B cell (primary cell): ENCODE data around the gene XPC. TPM values are rescaled to one million over a fixed set of nuclear protein-coding genes. Genes with fewer than 3 reads are reported as not detected.

Experiments used
- ATAC-seq: fragments of 200-7000 bp; cut with Tn5 transposase; one replicate; pipeline ENCODE4 v1.10.0; 2021; ENCODE audit warnings: low read depth, mild to moderate bottlenecking, moderate number of reproducible peaks, moderate library complexity
- CTCF ChIA-PET: fragments of 350-600 bp; sonication (Branson Sonifier 250); formaldehyde crosslinking; loops from one replicate; lab custom pipeline; 2021; ENCODE audit warnings: antibody characterized with exemption, inconsistent platforms; lab: Charles Lee
- POLR2A ChIA-PET: fragments of 350-600 bp; sonication (Branson Sonifier 250); formaldehyde crosslinking; loops from one replicate; lab custom pipeline; 2021; ENCODE audit warnings: antibody characterized with exemption; lab: Charles Lee
- DNase-seq: peaks from one replicate; pipeline ENCODE4 v3.0.0; 2013
- H2AFZ ChIP-seq: 2 replicates; pipeline ENCODE4 v1.6.1; 2012; ENCODE audit warnings: mild to moderate bottlenecking, low read depth, low read length; ENCODE audit not compliant: insufficient read depth, poor library complexity, severe bottlenecking
- H3K27ac ChIP-seq, 2 donors: 1 replicate in 1 of 2; 2 replicates in 1 of 2; pipeline ENCODE4 v1.5.1; 2012 to 2013; ENCODE audit warnings: low read length in 2 of 2, mild to moderate bottlenecking in 2 of 2, moderate library complexity in 1 of 2
- H3K27me3 ChIP-seq, 4 experiments: fragments of 200-600 bp in 1 of 4; sonication (generic) in 1 of 4; replicated peaks in 1 of 4; 1 replicate in 2 of 4; 2 replicates in 2 of 4; pipeline versions ENCODE4 v1.6.1 to v1.7.0; 2013 to 2016; ENCODE audit warnings: low read length in 3 of 4, mild to moderate bottlenecking in 2 of 4, mixed read lengths in 1 of 4, moderate library complexity in 1 of 4; ENCODE audit not compliant: insufficient read depth in 4 of 4, control insufficient read depth in 3 of 4; ENCODE audit errors: control extremely low read depth in 1 of 4
- H3K36me3 ChIP-seq, 2 experiments: replicated peaks in 1 of 2; 1 replicate in 1 of 2; 2 replicates in 1 of 2; pipeline versions ENCODE4 v1.6.1 to v1.7.1; 2013; ENCODE audit warnings: low read length in 1 of 2; ENCODE audit not compliant: insufficient read depth in 2 of 2, control insufficient read depth in 1 of 2; ENCODE audit errors: control extremely low read depth in 1 of 2, extremely low read depth in 1 of 2
- H3K4me1 ChIP-seq, 2 donors: fragments of 200-600 bp in 1 of 2; sonication (generic) in 1 of 2; 1 replicate in 1 of 2; 2 replicates in 1 of 2; pipeline versions ENCODE4 v1.5.1 to v1.6.1; 2013 to 2017; ENCODE audit warnings: low read length in 2 of 2; ENCODE audit not compliant: control insufficient read depth in 2 of 2, insufficient read depth in 2 of 2
- H3K4me2 ChIP-seq: replicated peaks from 2 replicates; pipeline ENCODE3; 2012; ENCODE audit warnings: mild to moderate bottlenecking, low read depth, low read length; ENCODE audit not compliant: poor library complexity, severe bottlenecking
- H3K4me3 ChIP-seq, 5 experiments: fragments of 200-600 bp in 1 of 5; sonication (generic) in 1 of 5; 1 replicate in 3 of 5; 2 replicates in 2 of 5; pipeline versions ENCODE4 v1.5.1 to v1.7.0; 2011 to 2016; ENCODE audit warnings: low read length in 4 of 5, mild to moderate bottlenecking in 4 of 5, low read depth in 2 of 5, control low read depth in 1 of 5, moderate library complexity in 1 of 5; ENCODE audit not compliant: insufficient read depth in 1 of 5; ENCODE audit errors: control extremely low read depth in 1 of 5, extremely low read depth in 1 of 5
- H3K79me2 ChIP-seq: fragments of 200-600 bp; sonication (generic); one replicate; pipeline ENCODE4 v1.6.0; 2016; ENCODE audit warnings: low read length; ENCODE audit not compliant: control insufficient read depth, insufficient read depth
- H3K9ac ChIP-seq: fragments of 200-600 bp; sonication (generic); 2 replicates; pipeline ENCODE4 v1.6.1; 2017; ENCODE audit warnings: mild to moderate bottlenecking, low read length, moderate library complexity
- H3K9me3 ChIP-seq, 3 donors: one replicate each; pipeline versions ENCODE4 v1.6.1 to v1.7.1; 2013; ENCODE audit warnings: low read length in 2 of 3; ENCODE audit not compliant: control insufficient read depth in 2 of 3, insufficient read depth in 1 of 3; ENCODE audit errors: control extremely low read depth in 1 of 3
- H4K20me1 ChIP-seq: 2 replicates; pipeline ENCODE4 v1.6.0; 2012; ENCODE audit warnings: mild to moderate bottlenecking, low read length; ENCODE audit not compliant: insufficient read depth, control insufficient read depth, poor library complexity, severe bottlenecking
- H3K27ac Mint-ChIP-seq: one replicate; pipeline ENCODE4 v1.8.0; 2021; ENCODE audit warnings: mixed read lengths
- H3K27me3 Mint-ChIP-seq: one replicate; pipeline ENCODE4 v1.8.0; 2021; ENCODE audit warnings: mixed read lengths
- H3K4me1 Mint-ChIP-seq: one replicate; pipeline ENCODE4 v1.8.0; 2021; ENCODE audit warnings: mixed read lengths
- H3K4me3 Mint-ChIP-seq: one replicate; pipeline ENCODE4 v1.8.0; 2021; ENCODE audit warnings: mixed read lengths
- H3K9me3 Mint-ChIP-seq: one replicate; pipeline ENCODE4 v1.8.0; 2022; ENCODE audit warnings: mixed read lengths; ENCODE audit not compliant: insufficient read depth
- CTCF ChIP-seq: fragments of 200-600 bp; IDR thresholded peaks from one replicate; pipeline ENCODE4 v1.8.0; 2022; ENCODE audit warnings: antibody characterized with exemption, mild to moderate bottlenecking
- EZH2 ChIP-seq: IDR thresholded peaks from 2 replicates; pipeline ENCODE4 v1.6.1; 2012; ENCODE audit warnings: borderline replicate concordance, low read depth, mild to moderate bottlenecking, moderate library complexity, low read length; ENCODE audit not compliant: insufficient read depth, poor library complexity, severe bottlenecking
- WGBS: methylation state at CpG from one replicate; pipeline ENCODE4 v1.1.5; 2013; ENCODE audit warnings: missing lambda C conversion rate; ENCODE audit not compliant: insufficient coverage; 5-methylcytosine and 5-hydroxymethylcytosine counted together
- intact Hi-C: fragments of 100-400 bp; cut with micrococcal nuclease; formaldehyde crosslinking; loops from one replicate; pipeline ENCODE4 v1.10.0; 2022
- polyA plus RNA-seq: library from polyadenylated mRNA; depleted of rRNA; stranded (reverse); fragments of >200 nt; gene quantifications from 2 replicates; pipeline ENCODE4 v1.2.3, GENCODE V29; 2012
- total RNA-seq, 2 donors: library from RNA; stranded (reverse); fragments of 120-200 nt in 1 of 2; gene quantifications; 1 replicate in 1 of 2; 2 replicates in 1 of 2; pipeline versions ENCODE4 v1.2.3 to v1.2.4, GENCODE V29; 2013 to 2022

XPC gene
- total and polyA plus RNA-seq, 2 donors (not counting 1 experiment from before 2014, with no cell fraction given) = 22.5 to 67.6 TPM

- Mint-ChIP-seq H3K9me3 (no peaks in the 10 kb centered on the region), H3K4me3 (no peak overlapping the region), H3K4me1 (no peaks in the 10 kb centered on the region), H3K27ac (no peak overlapping the region), H3K27me3 (no peaks in the 10 kb centered on the region)
- intact Hi-C loops = no loop called here
- H4K20me1 ChIP-seq = no peaks in the 10 kb centered on the region
- H3K9me3 ChIP-seq = no peaks in the 10 kb centered on the region
- ATAC-seq (no peak), DNase-seq (no peak)
- H2AFZ ChIP-seq = no peak overlapping the region
- H3K4me3 ChIP-seq = no peak overlapping the region
- H3K27me3 ChIP-seq = no peaks in the 10 kb centered on the region
- peaks cover 9 to 58% of the 10 kb centered on the region in 2 experiments for H3K36me3 ChIP-seq
- ChIA-PET POLR2A (no interaction called here), CTCF (interaction anchor here (1.8 kb wide), 1 partner anchor 29 kb away, joined by 5 read pairs; the partner anchor contains the start of genes CHCHD4 and TMEM43)
- H3K4me1 ChIP-seq = no peaks in the 10 kb centered on the region
- WGBS = 90% methylated on average over 4 of the region's 6 CpGs
- peaks cover 3% of the 10 kb centered on the region for H3K79me2 ChIP-seq
- H3K9ac ChIP-seq = no peak overlapping the region
- TF ChIP-seq CTCF (no peak), EZH2 (no peak)
- H3K27ac ChIP-seq = no peak overlapping the region
- H3K4me2 ChIP-seq = no peak overlapping the region
Observed at GRCh38 chr3:14153663-14154062, 24.7 kb downstream of the XPC start.

- no peak overlapping the region for H3K27ac ChIP-seq
- POLR2A ChIA-PET = no interaction called here
- H3K4me3 Mint-ChIP-seq = no peak overlapping the region
- H3K9me3 Mint-ChIP-seq = no peaks in the 10 kb centered on the region
- H3K27me3 ChIP-seq = no peaks in the 10 kb centered on the region
- H3K4me1 Mint-ChIP-seq = no peaks in the 10 kb centered on the region
- no peak overlapping the region for H3K9ac ChIP-seq
- H2AFZ ChIP-seq = no peak overlapping the region
- 100% methylated on average over 4 of the region's 4 CpGs for WGBS
- H3K36me3 ChIP-seq = peaks cover 7 to 57% of the 10 kb centered on the region in 2 experiments
- H3K79me2 ChIP-seq = no peaks in the 10 kb centered on the region
- intact Hi-C loops = no loop called here
- no peaks in the 10 kb centered on the region for H3K27me3 Mint-ChIP-seq
- CTCF ChIA-PET = interaction anchor here (1.8 kb wide), 1 partner anchor 28 kb away, joined by 5 read pairs; the partner anchor contains the start of genes CHCHD4 and TMEM43
- TF ChIP-seq EZH2 = no peak
- no peak for TF ChIP-seq CTCF
- no peak for ATAC-seq
- no peak for DNase-seq
- no peak overlapping the region for H3K4me2 ChIP-seq
- H3K4me1 ChIP-seq = no peaks in the 10 kb centered on the region
- H3K27ac Mint-ChIP-seq = no peak overlapping the region
- H3K9me3 ChIP-seq = no peaks in the 10 kb centered on the region
- no peak overlapping the region for H3K4me3 ChIP-seq
- no peaks in the 10 kb centered on the region for H4K20me1 ChIP-seq
Observed at GRCh38 chr3:14152963-14153355, 25.4 kb downstream of the XPC start.
